ENCODE data around the gene SFXN1. TPM values are rescaled to one million over a fixed set of nuclear protein-coding genes. Genes with fewer than 3 reads are reported as not detected.

SFXN1 gene
- total and polyA plus RNA-seq, 9 of the 15 experiments (the other 6 are each of a cell fraction or from before 2014, with no cell fraction given) = 31.8 to 261 (median 113) TPM

DNA sequence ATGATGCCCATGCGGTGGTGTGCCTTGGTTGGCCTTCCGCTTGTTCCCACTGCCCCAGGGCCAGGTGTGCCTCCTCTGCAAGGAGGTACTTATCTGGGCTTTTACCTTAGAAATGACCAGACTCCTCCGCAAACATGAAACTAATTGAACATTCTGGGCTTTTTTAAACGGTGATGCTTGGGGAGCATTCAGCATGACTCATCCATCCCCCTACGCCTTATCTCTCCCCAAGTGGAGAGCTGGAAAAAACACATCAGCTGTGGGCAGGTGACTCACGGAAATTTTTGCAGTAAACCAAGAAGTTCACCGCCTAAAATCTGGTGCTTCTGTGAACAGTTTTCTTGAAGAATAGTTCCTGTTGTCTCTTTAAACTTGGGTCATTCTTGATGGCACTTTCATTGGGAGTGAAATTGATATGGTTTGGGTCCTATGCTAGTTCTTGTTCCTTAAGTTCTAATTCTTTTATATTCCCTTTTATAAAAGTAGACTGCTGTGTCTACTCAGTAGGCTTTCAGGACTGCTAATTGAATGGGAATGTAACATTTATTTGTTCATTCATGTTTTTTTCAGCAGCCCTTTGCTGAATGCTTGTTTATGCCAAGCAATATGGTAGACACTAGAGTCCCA is 39.6 kb downstream of the SFXN1 start:
- no TSS peak for BruUV-seq (replicated peaks)
- H3K27me3 ChIP-seq (ENCODE audit: control insufficient read depth in 2 of 2, insufficient read depth in 2 of 2, low read length in 2 of 2) = no peaks in the 10 kb centered on the region
- in situ Hi-C loops (cut with MboI) = no loop called here
- H3K27ac ChIP-seq (ENCODE audit: extremely low read depth, low read depth, low read length) = peak overlapping the region; percentile 52; the same call in 2 of the 3 replicates
- 14% methylated on average over 7 of the region's 7 CpGs for WGBS (ENCODE audit: insufficient coverage, low coverage, missing lambda C conversion rate)
- H3K4me2 ChIP-seq (ENCODE audit: insufficient read depth, low read length) = no peak overlapping the region
- H3K9me1 ChIP-seq (ENCODE audit: control insufficient read depth, insufficient read depth, low read length) = peaks cover 4% of the 10 kb centered on the region
- peaks cover 9 to 15% of the 10 kb centered on the region in 2 experiments; a peak in 3 of 5 replicates for H3K4me1 ChIP-seq (replicated peaks in 1 of 2; ENCODE audit: control insufficient read depth in 2 of 2, insufficient read depth in 2 of 2, low read length in 2 of 2)
- ChIA-PET CTCF (ENCODE audit: low intra/inter-chr PET ratio) (no interaction called here), POLR2A (interaction anchor here (0.5 to 1.6 kb wide), 5 partner anchors 7 to 40 kb away, joined by 3 to 6 read pairs (median 3); partner anchors contain the start of gene SFXN1)
- H2AFZ ChIP-seq (ENCODE audit: low read depth, low read length) = no peak overlapping the region
- intact Hi-C loops (cut with micrococcal nuclease) = no loop called here
- no peaks in the 10 kb centered on the region for H3K9me3 ChIP-seq (replicated peaks; ENCODE audit: control insufficient read depth, insufficient read depth, low read depth, low read length)
- H3K4me3 ChIP-seq = no peak overlapping the region
- ATAC-seq (peak; percentile 88), FAIRE-seq (peak; percentile 92), DNase-seq (ENCODE audit: extremely low read depth in 1 of 4, low spot score in 3 of 4) (peak; percentile 60 to 81 (median 74))
- H3K36me3 ChIP-seq (ENCODE audit: control insufficient read depth, insufficient read depth, low read length) = peaks cover 95% of the 10 kb centered on the region
- no peak overlapping the region for H3K9ac ChIP-seq (ENCODE audit: insufficient read depth in 1 of 2, low read depth in 2 of 2, low read length in 2 of 2)
- H4K20me1 ChIP-seq (replicated peaks; ENCODE audit: control insufficient read depth, insufficient read depth, low read length) = peaks cover 15% of the 10 kb centered on the region; the same call in 1 of the 2 replicates
- H3K79me2 ChIP-seq (ENCODE audit: control insufficient read depth, insufficient read depth, low read length) = no peaks in the 10 kb centered on the region
- TF ChIP-seq EGR1 (conservative IDR thresholded peaks at IDR 0.05) (peak; percentile 66), ZNF589 (CRISPR knock-in tag; IDR thresholded peaks at IDR 0.05; ENCODE audit: low read depth) (no peak), ZFP36 (IDR thresholded peaks at IDR 0.05; ENCODE audit: low read depth, low read length, partially characterized antibody) (no peak), MAZ (CRISPR knock-in tag; conservative IDR thresholded peaks at IDR 0.05 in 1 of 2, IDR thresholded peaks at IDR 0.05 in 1 of 2) (peak; percentile 43 to 54; a peak in 1 of 4 replicates), POLR2AphosphoS5 (IDR thresholded peaks at IDR 0.05; ENCODE audit: control insufficient read depth, insufficient read depth, low read depth, low read length) (peak; percentile 67), HDAC6 (IDR thresholded peaks at IDR 0.05; ENCODE audit: low read depth, low read length) (no peak), TCFL5 (CRISPR knock-in tag; conservative IDR thresholded peaks at IDR 0.05) (no peak), ETV1 (tag; conservative IDR thresholded peaks at IDR 0.05; ENCODE audit: low read depth) (no peak), TGIF2 (CRISPR knock-in tag; IDR thresholded peaks at IDR 0.05) (no peak), HNRNPLL (IDR thresholded peaks at IDR 0.05; ENCODE audit: low read depth, low read length, poor library complexity, severe bottlenecking) (no peak), NELFE (IDR thresholded peaks at IDR 0.05; ENCODE audit: insufficient read depth, insufficient read length) (no peak), E2F3 (CRISPR knock-in tag; IDR thresholded peaks at IDR 0.05) (no peak), KDM1A (IDR thresholded peaks at IDR 0.05) (peak; percentile 80 to 82), TFAP4 (CRISPR knock-in tag; IDR thresholded peaks at IDR 0.05; ENCODE audit: borderline replicate concordance) (peak; percentile 92), SAP30 (IDR thresholded peaks at IDR 0.05; ENCODE audit: borderline replicate concordance, insufficient read depth, low read depth, low read length, poor library complexity, severe bottlenecking) (no peak), ZKSCAN3 (CRISPR knock-in tag; IDR thresholded peaks at IDR 0.05) (no peak), ZBTB17 (CRISPR knock-in tag; IDR thresholded peaks at IDR 0.05) (no peak), CBFA2T2 (conservative IDR thresholded peaks at IDR 0.05) (peak; percentile 74), ADNP (tag; IDR thresholded peaks at IDR 0.05) (0 out of 2 replicates have a peak, but pooled peaks have one; percentile 37), SMARCA4 (IDR thresholded peaks at IDR 0.05) (peak; percentile 99), NCOR1 (IDR thresholded peaks at IDR 0.05) (peak; percentile 55; the same call in 1 of the 2 replicates)
- TF ChIP-seq, protein P1, sequence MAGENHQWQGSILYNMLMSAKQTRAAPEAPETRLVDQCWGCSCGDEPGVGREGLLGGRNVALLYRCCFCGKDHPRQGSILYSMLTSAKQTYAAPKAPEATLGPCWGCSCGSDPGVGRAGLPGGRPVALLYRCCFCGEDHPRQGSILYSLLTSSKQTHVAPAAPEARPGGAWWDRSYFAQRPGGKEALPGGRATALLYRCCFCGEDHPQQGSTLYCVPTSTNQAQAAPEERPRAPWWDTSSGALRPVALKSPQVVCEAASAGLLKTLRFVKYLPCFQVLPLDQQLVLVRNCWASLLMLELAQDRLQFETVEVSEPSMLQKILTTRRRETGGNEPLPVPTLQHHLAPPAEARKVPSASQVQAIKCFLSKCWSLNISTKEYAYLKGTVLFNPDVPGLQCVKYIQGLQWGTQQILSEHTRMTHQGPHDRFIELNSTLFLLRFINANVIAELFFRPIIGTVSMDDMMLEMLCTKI (IDR thresholded peaks at IDR 0.05; ENCODE audit: partially characterized antibody) = no peak

Measured in K562 (cell line).